ENCODE results near the gene NOC3L.

DNA sequence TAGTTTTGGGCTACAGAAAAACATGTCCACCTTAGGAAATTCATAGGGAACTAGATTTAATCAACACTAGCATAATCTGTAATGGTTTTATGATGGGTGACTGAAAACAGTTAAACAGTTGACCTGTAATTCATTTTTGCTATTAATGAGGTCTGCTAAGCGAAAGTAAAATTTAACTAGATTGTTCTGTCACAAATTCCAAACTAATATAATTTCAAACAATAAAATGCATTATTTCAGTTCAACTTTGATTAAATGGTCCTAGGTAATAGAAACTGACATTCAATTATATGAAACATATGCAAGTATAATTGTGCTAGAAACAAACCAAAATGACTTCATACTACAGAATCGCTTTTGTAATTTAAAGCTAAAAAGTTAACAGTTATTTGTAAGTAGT, 6.9 kb downstream of the NOC3L start:
- TF ChIP-seq, protein P1, sequence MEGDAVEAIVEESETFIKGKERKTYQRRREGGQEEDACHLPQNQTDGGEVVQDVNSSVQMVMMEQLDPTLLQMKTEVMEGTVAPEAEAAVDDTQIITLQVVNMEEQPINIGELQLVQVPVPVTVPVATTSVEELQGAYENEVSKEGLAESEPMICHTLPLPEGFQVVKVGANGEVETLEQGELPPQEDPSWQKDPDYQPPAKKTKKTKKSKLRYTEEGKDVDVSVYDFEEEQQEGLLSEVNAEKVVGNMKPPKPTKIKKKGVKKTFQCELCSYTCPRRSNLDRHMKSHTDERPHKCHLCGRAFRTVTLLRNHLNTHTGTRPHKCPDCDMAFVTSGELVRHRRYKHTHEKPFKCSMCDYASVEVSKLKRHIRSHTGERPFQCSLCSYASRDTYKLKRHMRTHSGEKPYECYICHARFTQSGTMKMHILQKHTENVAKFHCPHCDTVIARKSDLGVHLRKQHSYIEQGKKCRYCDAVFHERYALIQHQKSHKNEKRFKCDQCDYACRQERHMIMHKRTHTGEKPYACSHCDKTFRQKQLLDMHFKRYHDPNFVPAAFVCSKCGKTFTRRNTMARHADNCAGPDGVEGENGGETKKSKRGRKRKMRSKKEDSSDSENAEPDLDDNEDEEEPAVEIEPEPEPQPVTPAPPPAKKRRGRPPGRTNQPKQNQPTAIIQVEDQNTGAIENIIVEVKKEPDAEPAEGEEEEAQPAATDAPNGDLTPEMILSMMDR (IDR thresholded peaks at IDR 0.05) = no peak
- no peak for TF ChIP-seq POLR2A (IDR thresholded peaks at IDR 0.05)
